Neural progenitor cell (in vitro differentiated cells): ENCODE data around the gene RCSD1.

ENCODE experiments used
- CTCF ChIP-seq: fragments of 200-600 bp; sonication (generic); IDR thresholded peaks from 2 replicates; pipeline ENCODE4 v1.5.1; 2017; ENCODE audit warnings: antibody characterized with exemption, mild to moderate bottlenecking
- EZH2 ChIP-seq: fragments of 200-600 bp; sonication (generic); IDR thresholded peaks from 2 replicates; pipeline ENCODE4 v1.6.1; 2017; ENCODE audit warnings: antibody characterized with exemption, mild to moderate bottlenecking, moderate library complexity
- EZH2phosphoT487 ChIP-seq: fragments of 200-600 bp; sonication (generic); IDR thresholded peaks from 2 replicates; pipeline ENCODE4 v1.6.1; 2017; ENCODE audit warnings: antibody characterized with exemption

DNA sequence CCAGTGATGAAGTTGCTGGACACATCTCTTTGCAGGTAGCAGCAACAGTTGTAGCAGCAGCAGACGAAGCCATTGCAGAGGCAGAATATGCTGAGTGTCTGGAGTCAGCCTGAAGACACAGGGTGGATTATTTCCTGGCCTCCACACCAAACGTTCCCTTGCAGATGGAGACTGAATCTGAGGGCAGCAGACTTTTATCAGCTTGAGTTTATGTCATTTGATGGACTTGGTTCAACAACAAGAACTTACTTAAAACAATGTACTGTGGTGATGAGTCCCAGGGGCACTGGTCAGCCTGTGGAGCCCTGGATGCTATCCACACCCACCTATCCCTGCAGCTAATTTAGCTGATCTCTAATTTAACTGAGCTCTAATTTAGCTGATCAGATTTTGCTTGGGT lies 74.7 kb downstream of the RCSD1 start:
- TF ChIP-seq CTCF = no peak
- no peak for TF ChIP-seq EZH2phosphoT487
- TF ChIP-seq EZH2 = no peak
